Thymus (tissue), 11 donors: ENCODE measurements around the gene ZC3H18. TPM values are rescaled to one million over a fixed set of nuclear protein-coding genes. Genes with fewer than 3 reads are reported as not detected.
A peak's percentile ranks its signal among the peaks of the same experiment; 100 is the strongest.

Source experiments
- DNase-seq, 9 donors: peaks; one replicate each; pipeline ENCODE4 v3.0.0-alpha.2; 2013; ENCODE audit warnings: low spot score in 9 of 9, low read depth in 6 of 9, missing footprints in 1 of 9
- H3K27ac ChIP-seq, 2 donors: one replicate each; pipeline ENCODE4 v1.5.1; 2013; ENCODE audit warnings: control low read depth in 1 of 2, low read depth in 1 of 2, low read length in 1 of 2, mild to moderate bottlenecking in 1 of 2, moderate library complexity in 1 of 2
- H3K27me3 ChIP-seq, 2 donors: one replicate each; pipeline ENCODE4 v1.5.1; 2013; ENCODE audit warnings: low read length in 1 of 2; ENCODE audit not compliant: control insufficient read depth in 2 of 2, insufficient read depth in 1 of 2
- H3K36me3 ChIP-seq, 2 donors: one replicate each; pipeline ENCODE4 v1.5.1; 2013; ENCODE audit warnings: low read length in 1 of 2, mild to moderate bottlenecking in 1 of 2, moderate library complexity in 1 of 2; ENCODE audit not compliant: control insufficient read depth in 2 of 2, insufficient read depth in 2 of 2
- H3K4me1 ChIP-seq, 2 donors: one replicate each; pipeline ENCODE4 v1.5.1; 2013; ENCODE audit warnings: low read length in 2 of 2; ENCODE audit not compliant: control insufficient read depth in 2 of 2, insufficient read depth in 2 of 2
- H3K4me3 ChIP-seq, 2 donors: one replicate each; pipeline ENCODE4 v1.5.1; 2013; ENCODE audit warnings: low read length in 2 of 2, control low read depth in 1 of 2, mild to moderate bottlenecking in 1 of 2
- H3K9me3 ChIP-seq, 2 donors: one replicate each; pipeline ENCODE4 v1.5.1; 2013; ENCODE audit warnings: low read length in 1 of 2, mild to moderate bottlenecking in 1 of 2; ENCODE audit not compliant: control insufficient read depth in 2 of 2, insufficient read depth in 1 of 2
- WGBS: extraction: QIAGEN DNeasy Blood & Tissue Kit; methylation state at CpG from one replicate; pipeline ENCODE4 v1.1.7; 2013; 5-methylcytosine and 5-hydroxymethylcytosine counted together
- polyA plus RNA-seq: library from polyadenylated mRNA; stranded (reverse); fragments of 200-250 nt; gene quantifications from one replicate; pipeline ENCODE4 v1.2.3, GENCODE V29; 2013
- total RNA-seq: library from RNA; stranded (reverse); fragments of 120-200 nt; gene quantifications from one replicate; pipeline ENCODE4 v1.2.4, GENCODE V29; 2013
- donor health status: healthy.

Gene ZC3H18
- total and polyA plus RNA-seq, 2 donors, result 11.2 to 28.9 TPM

DNA sequence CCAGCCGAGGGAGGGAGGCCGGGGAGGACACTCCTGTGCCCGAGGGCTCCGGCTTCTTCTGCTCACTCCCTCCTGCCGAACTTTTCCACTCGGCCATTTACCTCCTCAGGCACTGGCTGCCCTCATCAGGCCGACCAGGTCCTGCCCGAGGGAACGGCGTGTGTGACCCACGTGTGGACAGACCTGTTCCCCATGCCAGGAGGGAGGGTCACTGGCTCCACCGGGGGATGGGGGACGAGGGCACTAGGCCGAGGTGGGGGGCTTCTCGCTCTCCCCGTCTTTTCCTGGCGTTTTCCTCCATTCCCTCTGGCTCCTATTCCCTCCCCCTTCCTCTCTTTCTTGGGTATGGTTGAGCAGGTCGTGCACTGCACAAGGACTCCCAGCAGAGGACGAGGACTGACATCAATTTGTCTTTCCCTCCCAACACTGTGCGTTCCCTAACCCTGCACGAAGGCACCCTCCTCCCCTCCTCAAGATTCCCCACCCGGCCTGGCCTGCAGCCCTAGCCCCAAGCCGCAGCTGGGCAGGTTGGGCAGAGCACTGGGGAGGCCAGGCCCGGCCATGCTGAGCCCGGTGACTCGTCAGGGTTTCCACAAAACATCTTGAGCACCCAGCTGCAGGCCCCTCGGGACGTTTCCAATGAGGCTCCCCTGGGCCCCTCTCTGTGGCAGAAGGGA is 64.9 kb downstream of the ZC3H18 start:
- H3K36me3 ChIP-seq, result peaks cover 28 to 33% of the 10 kb centered on the region in 2 donors
- peaks cover 29 to 71% of the 10 kb centered on the region in 2 donors for H3K27me3 ChIP-seq
- 45% methylated on average over 28 of the region's 28 CpGs for WGBS
- peaks cover 5 to 25% of the 10 kb centered on the region in 2 donors for H3K4me1 ChIP-seq
- H3K9me3 ChIP-seq, result peaks cover 3 to 9% of the 10 kb centered on the region in 2 donors
- peak overlapping the region in 1 of 2 donors; percentile 33 for H3K4me3 ChIP-seq
- H3K27ac ChIP-seq, result no peak overlapping the region
- DNase-seq, result no peak

DNA sequence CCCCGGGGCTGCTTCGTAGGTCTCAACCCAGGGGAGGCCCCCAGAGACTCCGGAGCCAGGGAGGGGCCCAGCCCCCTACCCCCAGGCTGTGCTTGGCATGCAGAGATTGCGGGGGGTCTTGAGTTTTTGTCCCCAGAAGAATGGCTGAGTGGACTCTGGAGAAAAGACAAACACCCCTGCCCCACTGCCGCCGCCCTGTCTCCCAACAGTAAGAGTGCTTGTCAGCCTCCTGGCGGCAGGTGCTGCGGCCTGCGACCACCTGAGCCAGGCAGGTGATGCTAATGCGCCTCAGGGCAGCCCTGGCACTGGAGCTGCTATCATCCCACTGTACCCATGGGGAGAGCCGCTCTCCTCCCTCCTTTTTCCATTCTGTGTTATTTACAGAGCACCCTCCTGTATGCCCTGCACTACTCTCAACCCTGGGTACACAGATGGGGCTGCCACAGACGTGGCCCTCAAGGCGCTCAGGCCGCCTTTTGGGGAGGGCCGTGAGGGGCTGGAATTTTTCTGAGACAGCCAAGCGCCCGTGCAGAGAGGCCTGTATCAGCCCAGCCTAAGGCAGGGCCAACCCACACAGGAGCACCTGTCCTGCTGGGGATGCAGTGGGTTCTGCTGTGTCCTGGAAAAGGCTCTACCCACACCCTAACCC is 65.6 kb downstream of the ZC3H18 start:
- peaks cover 3 to 9% of the 10 kb centered on the region in 2 donors for H3K9me3 ChIP-seq
- H3K27ac ChIP-seq, result no peak overlapping the region
- WGBS, result 96% methylated on average over 17 of the region's 17 CpGs
- peaks cover 34 to 78% of the 10 kb centered on the region in 2 donors for H3K27me3 ChIP-seq
- peaks cover 22 to 26% of the 10 kb centered on the region in 2 donors for H3K36me3 ChIP-seq
- peaks cover 5 to 25% of the 10 kb centered on the region in 2 donors for H3K4me1 ChIP-seq
- DNase-seq, result no peak
- no peak overlapping the region for H3K4me3 ChIP-seq

DNA sequence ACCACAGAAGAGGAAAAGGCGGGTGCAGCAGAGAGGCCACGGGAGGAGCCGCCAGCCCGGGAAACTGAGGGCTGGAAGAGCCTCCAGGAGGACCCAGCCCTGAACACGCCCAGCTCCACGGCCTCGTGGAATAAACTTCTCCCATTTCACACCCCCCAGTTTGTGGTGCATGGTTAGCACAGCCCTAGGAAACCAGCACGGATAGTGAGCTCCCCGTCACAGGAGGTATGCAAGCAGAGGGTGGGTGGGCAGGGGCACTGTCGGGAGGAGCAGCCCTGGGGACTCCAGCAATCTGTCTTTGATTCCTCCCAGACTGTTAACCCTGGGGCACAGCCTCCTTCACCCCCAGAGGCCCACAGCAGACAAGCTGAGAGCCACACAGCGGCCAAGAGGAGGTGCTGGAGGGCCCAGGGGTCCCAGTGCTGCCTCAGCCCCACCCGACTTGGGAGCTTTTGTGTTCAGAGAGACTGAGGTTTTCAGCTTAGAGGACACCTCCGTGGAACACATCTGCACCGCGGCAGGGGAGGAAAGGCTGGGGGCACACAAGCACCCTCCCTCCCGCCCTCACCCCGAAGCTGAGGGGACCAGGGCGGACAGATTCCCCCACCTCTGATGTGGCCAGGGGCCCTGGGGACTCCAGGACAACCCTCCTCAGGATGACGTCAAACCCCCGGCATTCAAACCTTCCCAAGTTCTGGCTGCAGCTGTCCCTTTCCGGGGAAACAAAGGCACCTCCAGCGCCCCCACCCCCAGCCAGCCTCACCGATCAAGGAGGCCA is 66.5 kb downstream of the ZC3H18 start:
- WGBS, result 78% methylated on average over 23 of the region's 23 CpGs
- Histone ChIP-seq H3K27ac (no peak overlapping the region), H3K9me3 (peaks cover 4 to 9% of the 10 kb centered on the region in 2 donors), H3K36me3 (peaks cover 15 to 18% of the 10 kb centered on the region in 2 donors), H3K4me1 (peaks cover 5 to 25% of the 10 kb centered on the region in 2 donors), H3K27me3 (peaks cover 35 to 84% of the 10 kb centered on the region in 2 donors), H3K4me3 (no peak overlapping the region)
- DNase-seq, result no peak

GRCh38 chr16:88638323-88639230 is 68.4 kb downstream of the ZC3H18 start, which contains the start of gene IL17C:
Gene IL17C, plus strand, starts transcription at chr16:88638572. Its CDS starts 70 bp downstream, at chr16:88638642.
- WGBS, result 46% methylated on average over 27 of the region's 27 CpGs

DNA sequence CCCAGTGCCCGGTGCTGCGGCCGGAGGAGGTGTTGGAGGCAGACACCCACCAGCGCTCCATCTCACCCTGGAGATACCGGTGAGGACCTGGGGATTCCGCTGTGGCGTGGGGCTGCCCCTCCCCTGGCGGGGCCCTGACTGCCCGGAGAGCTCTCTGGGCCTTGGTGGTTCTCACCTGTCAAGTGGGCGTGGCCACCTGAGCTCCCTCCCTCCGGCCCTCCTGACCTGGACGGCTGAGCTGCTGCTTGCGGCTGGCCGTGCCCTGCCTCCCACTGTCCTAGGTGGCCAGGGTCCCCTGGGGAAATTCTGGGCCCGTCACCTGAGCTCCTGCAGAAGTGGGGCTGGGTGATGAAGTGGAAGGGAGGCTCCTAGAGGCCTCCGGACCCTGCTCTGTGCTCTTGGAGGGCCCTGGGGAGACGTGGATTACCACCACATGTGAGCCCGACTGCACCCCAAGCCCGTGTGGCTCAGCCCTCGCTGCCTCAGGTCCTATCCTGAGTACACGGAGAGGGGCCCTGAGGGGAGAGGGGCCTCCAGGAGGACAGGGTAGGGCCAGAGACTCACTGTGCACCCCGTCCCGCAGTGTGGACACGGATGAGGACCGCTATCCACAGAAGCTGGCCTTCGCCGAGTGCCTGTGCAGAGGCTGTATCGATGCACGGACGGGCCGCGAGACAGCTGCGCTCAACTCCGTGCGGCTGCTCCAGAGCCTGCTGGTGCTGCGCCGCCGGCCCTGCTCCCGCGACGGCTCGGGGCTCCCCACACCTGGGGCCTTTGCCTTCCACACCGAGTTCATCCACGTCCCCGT is 69.2 kb downstream of the ZC3H18 start:
- DNase-seq, result no peak
- peaks cover 35 to 70% of the 10 kb centered on the region in 2 donors for H3K27me3 ChIP-seq
- no peak overlapping the region for H3K27ac ChIP-seq
- 33% methylated on average over 45 of the region's 45 CpGs for WGBS
- peaks cover 5 to 11% of the 10 kb centered on the region in 2 donors for H3K9me3 ChIP-seq
- peaks cover 0 to 11% of the 10 kb centered on the region in 2 donors for H3K4me1 ChIP-seq
- no peak overlapping the region for H3K4me3 ChIP-seq
- peaks cover 10 to 15% of the 10 kb centered on the region in 2 donors for H3K36me3 ChIP-seq

More at GRCh38 chr16:88638323-88639230, 68.4 kb downstream of the ZC3H18 start, which contains the start of gene IL17C:
- Histone ChIP-seq H3K9me3 (peaks cover 5 to 11% of the 10 kb centered on the region in 2 donors), H3K27ac (no peak within 1 kb of the TSS), H3K27me3 (peaks cover 35 to 79% of the 10 kb centered on the region in 2 donors), H3K4me1 (peaks cover 5 to 19% of the 10 kb centered on the region in 2 donors), H3K4me3 (no peak within 1 kb of the TSS), H3K36me3 (peaks cover 5 to 13% of the 10 kb centered on the region in 2 donors)
- DNase-seq, result peak in 1 of 9 donors; percentile 16

GRCh38 chr16:88640039-88640495 is 69.9 kb downstream of the ZC3H18 start:
- no peak overlapping the region for H3K27ac ChIP-seq
- no peak overlapping the region for H3K4me3 ChIP-seq
- peaks cover 11 to 15% of the 10 kb centered on the region in 2 donors for H3K36me3 ChIP-seq
- peaks cover 0 to 5% of the 10 kb centered on the region in 2 donors for H3K4me1 ChIP-seq
- H3K27me3 ChIP-seq, result peaks cover 33 to 64% of the 10 kb centered on the region in 2 donors
- peaks cover 5 to 11% of the 10 kb centered on the region in 2 donors for H3K9me3 ChIP-seq
- WGBS, result 52% methylated on average over 13 of the region's 13 CpGs
- DNase-seq, result no peak

DNA sequence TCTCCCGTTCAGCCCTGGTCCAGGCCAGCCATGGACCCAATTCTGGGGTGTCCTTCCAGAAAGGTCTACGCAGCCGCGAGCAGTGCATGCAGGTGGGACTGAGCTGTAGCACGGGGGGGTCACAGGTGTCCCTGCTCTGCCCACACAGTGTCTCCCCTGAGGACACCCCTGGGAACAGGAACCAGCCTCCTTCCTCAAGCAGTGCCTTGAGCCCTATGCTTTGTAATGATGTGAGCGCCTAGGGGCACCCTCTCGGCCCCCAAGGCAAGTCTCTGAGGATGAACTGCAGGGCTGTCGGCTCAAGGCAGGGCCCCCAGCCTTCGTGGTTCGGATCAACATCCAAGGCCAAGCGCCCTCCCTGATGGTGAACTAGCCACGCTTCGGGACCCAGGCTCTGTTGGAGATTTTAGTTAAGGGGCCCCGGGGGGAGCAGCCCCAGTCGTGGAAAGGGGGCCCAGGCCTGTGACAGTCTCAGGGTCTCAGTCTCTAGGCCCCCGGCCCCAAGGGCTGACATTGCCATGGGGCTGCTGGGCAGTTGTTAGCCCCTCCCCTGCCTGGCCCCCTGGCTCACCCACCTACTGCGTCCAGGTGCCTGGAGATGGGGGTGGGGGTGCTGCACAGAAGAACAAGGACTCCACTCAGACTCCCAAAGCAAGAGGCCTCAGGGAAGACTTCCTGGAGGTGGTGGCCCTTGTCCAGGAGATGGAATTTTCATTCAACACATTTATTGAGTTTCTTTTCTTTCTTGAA is 70.5 kb downstream of the ZC3H18 start:
- Histone ChIP-seq H3K27ac (no peak overlapping the region), H3K4me3 (no peak overlapping the region), H3K9me3 (peaks cover 5 to 11% of the 10 kb centered on the region in 2 donors), H3K4me1 (peaks cover 0 to 4% of the 10 kb centered on the region in 2 donors), H3K27me3 (peaks cover 28 to 58% of the 10 kb centered on the region in 2 donors), H3K36me3 (peaks cover 14 to 18% of the 10 kb centered on the region in 2 donors)
- no peak for DNase-seq
- 61% methylated on average over 17 of the region's 17 CpGs for WGBS
